HG03439 (cell line): ENCODE data around the gene RASSF1.
"Not testable (repeated sequence)": the region's sequence is repeated elsewhere in the genome, so short reads cannot be mapped to it uniquely, and the experiment has no call there.

ENCODE experiments used
- ATAC-seq: cut with Tn5 transposase; IDR thresholded peaks from one replicate; pipeline ENCODE4 v1.9.1; 2021; ENCODE audit warnings: mild to moderate bottlenecking, moderate library complexity; ENCODE audit not compliant: unreplicated experiment

The RASSF1 gene

DNA sequence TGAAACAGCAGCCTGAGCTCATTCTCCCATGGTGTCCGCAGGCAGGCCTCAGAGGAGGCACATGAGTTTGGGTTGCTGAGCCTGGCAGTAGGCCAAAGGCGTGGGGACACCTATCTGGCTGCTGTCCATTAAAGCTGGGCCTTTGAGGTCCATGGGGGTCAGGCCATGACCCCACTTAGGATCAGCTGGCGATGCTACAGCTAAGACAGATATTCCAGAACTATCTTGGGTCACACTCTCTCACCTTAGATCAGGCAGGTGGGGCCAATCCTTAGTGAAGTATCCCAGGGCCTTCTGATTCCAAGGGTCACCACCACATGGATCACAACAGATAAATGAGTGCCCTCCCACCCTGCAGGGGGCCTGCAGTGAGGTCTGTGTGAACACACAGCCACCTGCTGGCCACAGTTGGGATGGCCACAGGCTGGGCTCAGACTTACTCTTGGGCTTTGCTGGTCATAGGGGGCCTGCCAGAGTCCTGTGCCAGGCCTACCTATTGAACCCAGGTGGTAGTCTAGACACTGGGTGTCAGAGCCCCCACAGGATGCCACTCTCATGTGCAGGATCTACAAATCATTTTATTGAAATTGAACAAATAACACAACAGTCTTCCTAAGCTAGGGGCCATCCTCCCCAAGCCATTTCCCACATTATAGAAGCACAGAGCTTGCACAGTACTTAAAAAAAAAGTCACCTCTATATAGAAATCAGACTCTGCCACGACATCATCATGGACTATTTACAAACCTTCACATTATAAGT is 16.1 kb downstream of the RASSF1 start:
- no peak for ATAC-seq

DNA sequence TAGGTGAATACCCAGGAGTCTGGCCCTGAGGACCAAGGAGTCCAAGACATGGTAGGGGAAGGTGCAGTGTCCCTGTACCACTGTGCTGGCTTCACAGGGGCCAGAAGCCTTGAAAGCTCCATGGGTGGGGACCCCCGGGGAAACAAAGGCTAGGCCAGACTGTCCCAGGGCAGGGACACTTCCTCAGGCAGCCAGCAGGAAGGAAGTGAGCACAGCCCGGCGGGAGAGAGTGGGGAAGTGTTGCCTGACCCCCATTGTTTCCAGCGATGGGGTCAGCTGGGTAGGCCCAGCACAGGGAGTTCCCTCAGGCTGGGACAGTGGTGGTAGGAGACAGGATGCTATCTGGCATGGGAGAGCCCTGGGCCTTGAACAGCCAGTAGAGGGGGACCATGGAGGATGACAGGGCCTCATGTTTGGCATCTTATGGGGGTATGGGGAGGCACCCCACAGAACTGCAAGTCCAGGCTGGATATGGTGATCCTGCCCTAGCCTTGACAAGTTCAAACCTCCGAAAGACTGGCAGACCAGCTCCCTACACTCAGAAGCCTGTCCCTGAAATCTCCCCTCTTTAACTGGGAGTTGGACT is 16.9 kb downstream of the RASSF1 start:
- no peak for ATAC-seq

GRCh38 chr3:50323092-50323600 is 17.5 kb downstream of the RASSF1 start:
- no peak for ATAC-seq

GRCh38 chr3:50322386-50323091 is 18.1 kb downstream of the RASSF1 start, which contains the start of gene HYAL2:
Gene HYAL2 (minus strand): TSS chr3:50322745. CDS start chr3:50320489, 2,256 bp downstream.
- no peak for ATAC-seq

DNA sequence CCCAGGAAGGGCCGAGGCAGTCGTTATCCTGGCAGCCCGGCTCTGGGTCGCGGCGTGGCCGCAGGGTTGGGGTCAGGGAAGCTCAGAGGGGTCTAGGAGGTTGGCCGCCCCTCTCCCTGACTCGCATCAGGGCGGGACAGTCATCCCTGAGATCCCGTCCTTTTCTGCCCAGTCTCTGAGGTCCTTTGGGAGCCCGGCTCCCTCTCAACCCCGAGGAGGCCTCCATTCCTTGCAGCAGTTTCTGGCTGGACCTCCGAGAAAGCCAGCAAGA is 18.6 kb downstream of the RASSF1 start:
- no peak for ATAC-seq

DNA sequence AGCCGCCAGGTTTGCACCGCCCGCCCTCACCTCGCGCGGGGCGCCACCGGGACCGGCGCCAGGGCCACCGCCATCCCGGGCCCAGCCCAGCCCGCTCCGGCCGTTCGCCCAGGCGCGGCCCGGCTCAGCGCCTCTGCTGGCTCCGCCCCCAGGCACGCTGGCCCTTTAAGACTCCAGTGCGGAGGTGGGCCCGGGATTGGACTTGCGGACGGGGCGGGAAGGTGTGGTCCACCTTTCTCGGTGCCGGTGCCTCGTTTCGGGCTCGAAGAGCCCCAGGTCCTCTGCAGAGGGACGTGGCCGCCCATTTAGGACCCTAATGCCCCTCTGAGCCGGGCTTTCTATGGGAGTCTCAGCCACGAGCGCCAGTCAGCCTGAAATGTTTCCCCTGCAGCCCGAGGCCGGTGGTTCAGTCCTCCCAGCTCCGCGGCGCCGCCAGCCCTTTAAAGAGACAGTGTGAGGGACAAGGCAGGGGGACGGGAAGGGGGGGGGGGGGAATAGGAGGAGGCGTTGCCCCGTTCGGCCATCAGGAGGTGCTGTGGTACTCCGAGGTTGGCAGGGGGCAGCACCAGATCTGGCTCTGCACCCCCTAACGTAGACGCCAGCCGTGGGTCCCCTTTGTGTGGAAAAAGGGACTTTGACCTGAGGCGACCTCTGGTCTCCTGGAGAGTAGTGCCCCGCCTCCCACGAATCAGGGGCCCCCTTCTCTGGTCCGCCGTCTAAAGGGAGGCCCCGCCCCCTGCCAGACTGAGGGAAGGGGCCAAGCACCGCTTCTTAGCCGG is 19.1 kb downstream of the RASSF1 start:
- ATAC-seq: peak; percentile 80

DNA sequence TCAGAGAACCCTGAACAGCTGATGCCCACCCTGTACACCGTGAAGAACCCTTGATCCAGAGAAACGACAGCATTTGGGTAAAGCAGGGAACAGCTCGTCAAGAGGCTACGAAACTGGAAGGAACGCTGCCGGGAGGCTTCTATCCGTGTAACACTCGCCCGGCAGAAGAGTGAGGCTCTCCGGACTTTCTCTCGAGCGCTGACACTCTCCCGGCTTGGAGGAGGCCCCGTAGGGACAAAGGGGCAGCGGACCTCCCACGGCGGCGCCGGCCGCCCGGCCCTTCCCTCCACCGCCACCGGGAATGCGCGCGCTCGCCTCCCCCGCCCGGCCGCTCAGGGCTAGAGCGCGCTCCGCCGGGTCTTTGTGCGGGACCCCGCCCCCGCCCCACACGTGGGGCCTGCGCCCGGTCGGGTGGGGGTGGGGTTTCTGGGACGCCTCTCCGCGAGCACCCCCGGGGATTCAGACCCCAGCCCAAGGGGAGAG is 19.7 kb downstream of the RASSF1 start:
- ATAC-seq: peak; percentile 38

GRCh38 chr3:50319894-50320625 is 20.6 kb downstream of the RASSF1 start:
- ATAC-seq: no peak

- ATAC-seq: no peak
Observed at GRCh38 chr3:50319181-50319893, 21.3 kb downstream of the RASSF1 start.

DNA sequence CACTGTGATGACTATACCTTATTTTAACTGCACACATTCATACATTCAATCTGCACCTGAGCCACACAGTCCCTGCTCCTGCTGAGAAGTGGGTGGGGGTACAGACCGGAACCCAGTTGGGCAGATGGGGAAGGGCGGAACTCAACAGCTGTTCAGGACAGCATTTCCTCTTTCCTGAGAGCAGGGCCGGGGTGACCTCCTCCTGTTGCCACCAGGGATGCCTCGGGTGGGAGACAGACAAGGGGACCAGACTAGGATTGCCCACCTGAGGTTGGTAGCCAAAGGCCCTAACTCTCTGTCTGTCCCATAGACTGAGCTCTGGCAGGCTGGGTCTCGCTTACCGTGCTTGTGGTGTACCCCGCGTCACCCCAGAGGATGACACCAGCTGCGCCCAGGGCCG is 22.0 kb downstream of the RASSF1 start:
- ATAC-seq: no peak

- ATAC-seq: no peak
Observed at GRCh38 chr3:50318163-50318562, 22.5 kb downstream of the RASSF1 start.

- ATAC-seq: no peak
Observed at GRCh38 chr3:50317300-50317699, 23.3 kb downstream of the RASSF1 start.

DNA sequence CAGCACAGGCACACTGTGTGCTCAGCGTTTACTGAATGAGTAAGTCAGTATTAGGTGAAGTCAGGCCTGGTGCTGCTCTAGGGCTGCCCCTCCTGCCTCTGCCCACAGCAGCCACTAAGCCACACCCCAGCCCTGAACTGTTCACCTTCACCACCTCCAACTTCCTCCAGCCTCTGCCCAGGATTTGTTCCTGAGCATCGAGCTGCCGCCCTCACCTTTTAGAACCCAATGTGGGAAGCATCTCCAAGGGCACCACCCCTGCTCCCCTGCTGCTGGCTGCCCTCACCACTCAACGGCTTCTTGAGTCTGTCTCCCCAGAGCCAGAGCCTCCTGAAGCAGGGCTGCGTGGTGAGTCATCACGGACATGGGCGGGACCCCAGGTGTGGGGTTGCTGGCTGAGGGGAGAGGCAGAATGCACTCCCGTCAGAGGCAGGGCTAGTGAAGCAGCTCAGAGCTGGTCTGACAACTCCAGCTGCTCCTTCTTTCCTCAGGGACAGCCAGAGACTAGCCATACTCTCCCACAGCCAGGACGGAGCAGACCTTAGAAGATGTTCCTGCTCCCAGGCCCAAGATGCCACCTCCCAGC is 23.9 kb downstream of the RASSF1 start:
- ATAC-seq: no peak

DNA sequence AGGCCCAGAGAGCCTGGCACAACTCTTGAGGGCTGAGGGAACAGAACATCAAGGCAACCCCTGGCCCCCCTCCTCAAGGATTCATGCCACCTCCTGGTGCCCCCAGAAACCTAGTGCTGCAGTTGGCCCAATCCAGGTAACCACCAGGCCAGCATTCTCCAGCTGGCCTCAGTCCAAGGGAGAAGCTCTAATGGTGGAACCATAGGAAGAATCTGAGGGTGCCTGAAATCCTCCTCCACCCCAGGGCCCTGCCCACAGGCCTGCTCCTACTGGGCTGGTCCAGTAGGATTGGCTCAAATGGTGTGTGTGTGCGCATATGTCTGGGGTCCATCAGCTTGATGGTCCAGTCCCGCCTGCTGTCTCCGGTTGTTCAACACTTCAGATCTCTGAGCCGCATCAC is 25.8 kb downstream of the RASSF1 start:
- ATAC-seq: no peak

GRCh38 chr3:50314342-50314741 is 26.3 kb downstream of the RASSF1 start:
- no peak for ATAC-seq

DNA sequence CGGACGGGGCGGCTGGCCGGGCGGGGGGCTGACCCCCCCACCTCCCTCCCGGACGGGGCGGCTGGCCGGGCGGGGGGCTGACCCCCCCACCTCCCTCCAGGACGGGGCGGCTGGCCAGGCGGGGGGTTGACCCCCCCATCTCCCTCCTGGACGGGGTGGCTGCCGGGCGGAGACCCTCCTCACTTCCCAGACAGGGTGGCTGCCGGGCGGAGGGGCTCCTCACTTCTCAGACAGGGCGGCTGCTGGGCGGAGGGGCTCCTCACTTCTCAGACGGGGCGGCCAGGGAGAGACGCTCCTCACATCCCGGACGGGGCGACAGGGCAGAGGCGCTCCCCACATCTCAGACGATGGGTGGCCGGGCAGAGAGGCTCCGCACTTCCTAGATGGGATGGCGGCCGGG is 28.6 kb downstream of the RASSF1 start:
- not testable (repeated sequence) for ATAC-seq

- no peak for ATAC-seq
Observed at GRCh38 chr3:50304601-50305000, 36.0 kb downstream of the RASSF1 start.

- no peak for ATAC-seq
Observed at GRCh38 chr3:50303013-50303815, 37.4 kb downstream of the RASSF1 start, which contains the start of gene HYAL1. Gene HYAL1 (minus strand): TSS chr3:50303574. CDS start chr3:50302956, 618 bp downstream.
